GM21423 (cell line): ENCODE measurements around the gene MAPK7.

Experiments
- ATAC-seq: cut with Tn5 transposase; IDR thresholded peaks from one replicate; pipeline ENCODE4 v1.9.1; 2021; ENCODE audit warnings: mild to moderate bottlenecking, moderate library complexity; ENCODE audit not compliant: unreplicated experiment

Gene MAPK7

DNA sequence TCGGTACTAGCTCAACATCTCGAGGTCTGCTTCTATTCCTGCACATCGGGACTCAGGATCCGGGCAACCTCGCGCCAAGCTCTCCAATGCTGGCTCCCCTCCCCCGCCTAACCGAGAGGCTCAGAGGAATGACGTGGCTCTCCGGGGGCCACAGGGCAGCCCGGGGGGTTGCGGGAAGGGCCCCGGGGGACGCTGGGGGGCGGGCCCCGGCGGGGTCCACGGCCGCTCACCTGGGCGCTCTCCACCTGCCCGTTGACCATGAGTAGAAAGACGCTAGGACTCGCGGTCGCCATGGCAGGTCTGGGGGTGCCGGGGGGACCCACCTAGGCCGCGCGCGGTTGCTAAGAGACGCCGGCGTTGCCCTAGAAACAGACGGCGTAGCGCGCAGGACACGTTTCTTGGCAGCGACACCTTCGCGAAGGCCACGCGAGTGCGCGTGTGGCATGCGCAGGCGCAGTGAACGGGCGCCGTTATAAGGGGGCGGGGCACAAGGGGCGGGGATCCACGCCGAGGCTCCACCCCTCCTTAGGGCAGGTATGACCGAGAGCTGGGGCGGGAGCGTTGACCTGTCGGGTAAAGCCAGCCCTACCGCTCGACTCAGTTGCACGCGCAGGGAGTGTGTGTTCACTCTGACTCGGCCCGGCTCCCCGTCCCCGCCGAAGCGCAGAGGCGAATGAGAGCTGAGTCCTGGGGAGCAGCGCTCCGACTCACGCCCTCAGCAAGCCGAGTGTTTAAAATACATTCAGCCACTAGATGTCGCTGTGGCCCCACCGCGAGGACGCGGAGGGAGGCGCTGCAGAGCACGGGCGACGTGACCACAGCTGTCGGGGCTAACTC lies 15.8 kb upstream of the MAPK7 start, which contains the start of gene B9D1:
B9D1 (minus strand) TSS at position 447 of the 837 bp plus-strand sequence; CDS start at position 293, 154 bp downstream.
- ATAC-seq, result peak; percentile 75

- no peak for ATAC-seq
These were observed 15.2 kb upstream of the MAPK7 start for GRCh38 chr17:19363114-19363438.

DNA sequence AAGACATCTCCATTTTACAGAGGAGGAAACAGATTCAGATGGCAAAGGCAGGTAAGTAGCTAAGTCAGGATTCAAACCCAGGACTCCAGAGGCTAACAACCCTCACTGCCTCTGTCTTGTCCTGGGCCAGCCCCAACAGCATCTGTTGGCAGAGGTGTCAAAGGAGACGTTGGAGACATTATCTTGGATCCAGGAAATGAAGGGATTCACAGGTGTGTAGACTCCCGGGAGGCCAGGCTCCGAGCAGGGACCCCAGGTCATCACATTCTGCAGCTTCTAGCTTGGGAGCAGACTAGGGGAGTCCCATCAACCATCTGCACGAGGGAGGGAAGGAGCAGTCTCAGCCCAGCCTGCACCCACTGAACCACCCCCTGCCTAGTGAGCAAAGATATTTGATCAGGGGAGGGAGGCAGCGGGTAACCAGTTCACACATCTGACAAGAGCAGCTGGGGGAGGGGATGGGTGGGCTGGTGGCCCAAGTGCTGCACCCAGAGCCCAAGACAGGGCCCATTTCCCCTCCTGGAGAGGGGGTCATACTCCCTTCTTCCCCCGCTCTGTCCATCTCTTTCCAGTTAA lies 14.8 kb upstream of the MAPK7 start:
- no peak for ATAC-seq

GRCh38 chr17:19364699-19365498 lies 13.4 kb upstream of the MAPK7 start:
- no peak for ATAC-seq

DNA sequence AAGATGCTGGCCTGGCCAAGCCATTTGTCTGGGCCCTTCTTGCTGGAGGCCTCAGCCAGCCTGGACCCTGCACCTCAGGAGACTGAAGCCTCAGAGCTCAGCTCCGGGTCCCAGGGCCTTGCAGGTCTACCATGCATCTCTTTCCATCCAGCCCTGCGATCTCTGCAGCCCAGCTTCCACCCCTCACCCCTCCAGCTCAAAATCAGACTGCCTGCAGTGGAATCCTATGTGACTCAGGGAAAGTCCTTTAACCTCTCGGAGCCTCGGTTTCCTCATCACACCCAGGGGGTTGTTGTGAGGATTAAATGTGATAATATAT lies 12.8 kb upstream of the MAPK7 start:
- no peak for ATAC-seq

DNA sequence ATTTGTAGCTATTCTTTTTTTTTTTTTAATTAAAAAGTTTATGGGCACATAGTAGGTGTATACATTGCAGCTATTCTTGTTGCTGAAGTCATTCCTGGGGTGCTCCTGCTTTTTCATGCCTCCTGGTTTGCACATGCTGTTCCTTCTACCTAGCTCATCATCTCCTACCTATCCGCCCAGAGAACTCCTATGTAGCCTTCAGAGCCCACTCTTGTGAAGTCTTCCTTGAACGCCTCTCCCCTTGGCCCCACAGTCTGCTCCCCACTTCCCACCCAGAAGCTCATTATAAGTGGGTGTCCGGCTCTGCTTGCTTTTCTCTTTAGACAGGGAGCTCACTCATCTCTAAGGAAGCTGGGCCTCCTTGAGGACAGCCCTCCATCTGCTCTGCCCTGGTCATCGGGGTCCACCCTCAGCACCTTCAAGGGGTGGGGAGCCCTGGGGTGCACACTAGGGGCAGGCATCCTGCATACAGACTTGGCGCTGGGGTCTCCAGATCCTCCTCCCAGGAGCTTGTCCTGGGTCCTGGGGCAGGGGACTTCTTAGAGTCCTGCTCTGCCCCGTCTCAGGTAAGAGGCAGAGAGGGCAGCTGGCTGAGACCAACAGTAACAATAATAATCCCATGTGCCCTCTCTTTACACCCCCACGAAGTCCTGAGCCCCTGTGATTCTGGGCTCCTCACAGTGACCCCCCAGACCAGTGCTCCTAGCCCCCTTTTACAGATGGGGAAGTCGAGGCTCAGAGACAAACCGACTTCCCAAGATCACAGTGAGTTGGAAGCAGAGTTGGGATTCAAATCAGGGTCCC lies 12.3 kb upstream of the MAPK7 start:
- no peak for ATAC-seq

- ATAC-seq, result no peak
These were observed 11.7 kb upstream of the MAPK7 start for GRCh38 chr17:19366637-19366972.

DNA sequence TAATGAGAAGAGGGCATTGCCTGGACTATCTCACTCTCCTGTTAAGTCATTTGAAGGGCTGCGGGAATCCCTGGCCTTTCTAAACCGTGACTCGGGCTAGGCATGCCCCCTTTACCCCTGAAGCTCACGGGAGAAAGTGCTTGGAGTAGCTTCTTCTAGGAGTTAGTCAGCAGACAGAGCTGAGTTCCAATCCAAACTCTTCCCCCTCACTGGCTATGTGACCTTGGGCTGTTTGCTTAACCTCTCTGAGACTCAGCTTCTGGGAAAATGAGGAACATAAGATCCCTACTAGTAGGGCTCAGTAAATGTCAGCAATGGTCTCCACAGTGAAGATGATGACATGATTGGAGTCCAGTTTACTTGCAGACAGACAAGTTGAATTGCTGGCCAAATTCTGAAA lies 10.1 kb upstream of the MAPK7 start:
- ATAC-seq, result no peak

- ATAC-seq, result no peak
These were observed 9.1 kb upstream of the MAPK7 start for GRCh38 chr17:19369107-19369778.

DNA sequence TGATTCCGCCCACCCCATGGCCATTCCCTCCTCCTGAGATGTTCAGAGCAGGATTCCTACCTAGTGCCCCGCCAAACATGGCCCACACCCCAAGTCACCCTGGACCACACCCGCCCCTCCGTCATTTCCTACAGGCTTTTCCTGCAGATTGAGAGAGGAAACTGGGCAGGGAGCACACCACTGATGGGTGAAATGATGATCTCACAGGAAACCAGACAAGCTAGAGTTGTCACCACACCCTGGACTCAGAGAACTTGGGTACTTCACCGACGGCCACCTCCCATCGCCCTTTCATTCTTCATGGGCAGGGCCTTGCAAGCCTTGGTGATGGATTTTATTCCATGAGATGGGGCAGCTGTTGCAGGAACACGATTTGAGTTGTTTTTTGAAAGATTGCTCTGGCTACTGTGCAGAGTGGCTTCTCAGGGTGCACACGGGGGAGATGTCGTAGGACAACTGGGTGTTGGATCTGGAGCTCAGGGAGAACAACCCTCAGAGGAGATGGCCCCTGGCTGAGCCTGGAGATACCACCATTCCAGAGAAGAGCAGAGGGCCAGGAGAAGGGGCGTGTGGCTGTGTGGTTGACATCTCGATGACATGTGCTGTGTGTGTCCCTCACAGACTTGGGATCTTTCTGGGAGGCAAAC lies 8.3 kb upstream of the MAPK7 start:
- ATAC-seq, result no peak

DNA sequence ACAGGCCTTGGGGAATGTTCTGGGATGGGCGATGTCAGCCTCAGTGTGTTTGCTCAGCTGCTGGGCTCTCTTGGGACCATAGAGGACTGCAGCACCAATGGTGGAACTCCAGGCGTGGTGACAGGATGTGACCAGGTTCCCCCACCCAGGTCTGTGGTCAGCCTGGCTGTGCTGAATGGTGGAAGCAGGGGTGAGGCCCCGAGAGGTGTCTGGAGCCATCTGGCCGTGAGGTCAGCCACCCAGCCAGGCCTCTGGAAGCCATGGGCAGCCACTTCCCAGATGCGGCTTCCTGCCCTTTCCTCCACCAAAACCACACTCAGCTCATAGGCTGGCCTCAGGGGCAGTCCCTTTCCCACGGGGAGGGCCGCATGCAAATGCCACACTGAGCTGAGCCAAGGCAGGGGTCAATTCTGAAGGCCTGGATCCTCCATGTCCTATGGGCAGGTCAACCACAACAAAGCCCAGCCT lies 7.8 kb upstream of the MAPK7 start:
- peak; percentile 59 for ATAC-seq

GRCh38 chr17:19371259-19372010 lies 6.9 kb upstream of the MAPK7 start:
- ATAC-seq, result no peak

DNA sequence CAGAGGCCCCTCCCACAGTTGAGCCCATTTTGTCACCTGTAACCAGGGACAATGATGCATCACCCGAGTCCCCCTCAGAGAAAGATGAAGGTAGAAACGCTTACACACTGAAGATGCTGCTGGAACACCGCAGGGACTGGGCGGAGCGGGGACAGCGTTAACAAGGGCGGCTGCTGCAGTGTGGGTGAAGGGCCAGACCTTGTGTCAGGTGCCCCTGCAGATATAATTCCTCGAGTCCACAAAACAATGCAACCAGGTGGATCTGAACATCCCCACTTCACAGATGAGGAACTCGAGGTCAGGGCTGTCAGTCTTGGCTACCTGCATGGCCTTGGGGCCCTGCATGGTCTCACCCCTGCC lies 6.3 kb upstream of the MAPK7 start:
- ATAC-seq, result no peak

GRCh38 chr17:19372439-19372838 lies 5.9 kb upstream of the MAPK7 start:
- no peak for ATAC-seq

- ATAC-seq, result no peak
These were observed 5.3 kb upstream of the MAPK7 start for GRCh38 chr17:19372866-19373504.

DNA sequence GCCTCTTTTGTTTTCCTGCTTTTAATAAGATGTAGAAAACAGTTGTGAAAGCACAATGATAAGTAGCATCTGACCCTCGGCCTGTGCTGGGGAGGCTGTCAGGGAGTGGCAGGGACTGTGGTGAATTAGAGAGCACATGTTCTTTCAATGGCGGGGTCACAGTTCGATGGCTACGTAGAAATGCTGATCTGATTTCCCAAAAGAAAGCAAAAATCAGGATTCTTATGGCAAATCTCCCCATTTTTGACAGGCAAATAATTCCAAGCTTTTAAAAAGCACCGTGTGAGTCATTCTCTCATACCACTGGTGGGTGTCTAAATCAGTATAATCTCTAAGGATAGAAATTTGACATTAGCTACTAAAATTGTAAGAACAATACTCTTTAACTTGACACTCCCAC lies 4.2 kb upstream of the MAPK7 start:
- no peak for ATAC-seq

GRCh38 chr17:19375732-19376131 lies 2.6 kb upstream of the MAPK7 start:
- no peak for ATAC-seq

GRCh38 chr17:19376811-19377210 lies 1.5 kb upstream of the MAPK7 start:
- no peak for ATAC-seq
